ENCODE data around the gene CAPZA2.
"Not testable (repeated sequence)": the region's sequence is repeated elsewhere in the genome, so short reads cannot be mapped to it uniquely, and the experiment has no call there.

CAPZA2 gene

GRCh38 chr7:116963234-116963633, 100.8 kb downstream of the CAPZA2 start:
- H3K27me3 ChIP-seq (ENCODE audit: control insufficient read depth, insufficient read depth, low read length, poor library complexity, severe bottlenecking), result no peaks in the 10 kb centered on the region
- H3K27ac ChIP-seq (ENCODE audit: insufficient read depth, low read depth, low read length, poor library complexity, severe bottlenecking), result no peak overlapping the region
- no peaks in the 10 kb centered on the region for H3K9me3 ChIP-seq (ENCODE audit: control insufficient read depth, low read length)
- H3K4me3 ChIP-seq (ENCODE audit: insufficient read depth, low read depth, low read length), result no peak overlapping the region
- H3K36me3 ChIP-seq (ENCODE audit: control insufficient read depth, insufficient read depth, low read length), result no peaks in the 10 kb centered on the region
- no peaks in the 10 kb centered on the region for H3K4me1 ChIP-seq (ENCODE audit: control insufficient read depth, insufficient read depth, low read length)

GRCh38 chr7:116966601-116967000, 104.2 kb downstream of the CAPZA2 start:
- H3K9me3 ChIP-seq (ENCODE audit: control insufficient read depth, low read length), result no peaks in the 10 kb centered on the region
- H3K4me3 ChIP-seq (ENCODE audit: insufficient read depth, low read depth, low read length), result no peak overlapping the region
- no peaks in the 10 kb centered on the region for H3K27me3 ChIP-seq (ENCODE audit: control insufficient read depth, insufficient read depth, low read length, poor library complexity, severe bottlenecking)
- no peaks in the 10 kb centered on the region for H3K36me3 ChIP-seq (ENCODE audit: control insufficient read depth, insufficient read depth, low read length)
- peaks cover 3% of the 10 kb centered on the region for H3K4me1 ChIP-seq (ENCODE audit: control insufficient read depth, insufficient read depth, low read length)
- H3K27ac ChIP-seq (ENCODE audit: insufficient read depth, low read depth, low read length, poor library complexity, severe bottlenecking), result no peak overlapping the region

GRCh38 chr7:116967254-116967922, 105.0 kb downstream of the CAPZA2 start:
- no peak overlapping the region for H3K4me3 ChIP-seq (ENCODE audit: insufficient read depth, low read depth, low read length)
- H3K9me3 ChIP-seq (ENCODE audit: control insufficient read depth, low read length), result no peaks in the 10 kb centered on the region
- H3K27me3 ChIP-seq (ENCODE audit: control insufficient read depth, insufficient read depth, low read length, poor library complexity, severe bottlenecking), result no peaks in the 10 kb centered on the region
- peaks cover 5% of the 10 kb centered on the region for H3K4me1 ChIP-seq (ENCODE audit: control insufficient read depth, insufficient read depth, low read length)
- no peak overlapping the region for H3K27ac ChIP-seq (ENCODE audit: insufficient read depth, low read depth, low read length, poor library complexity, severe bottlenecking)
- WGBS, 2 experiments, result 98 to 99% methylated on average over 5 of the region's 5 CpGs
- no peaks in the 10 kb centered on the region for H3K36me3 ChIP-seq (ENCODE audit: control insufficient read depth, insufficient read depth, low read length)

- 100% methylated on average over 1 of the region's 1 CpG; no CpG with 5 or more reads in 1 of the 2 experiments for WGBS, 2 experiments
- Histone ChIP-seq H3K27me3 (ENCODE audit: control insufficient read depth, insufficient read depth, low read length, poor library complexity, severe bottlenecking) (no peaks in the 10 kb centered on the region), H3K4me1 (ENCODE audit: control insufficient read depth, insufficient read depth, low read length) (peaks cover 5% of the 10 kb centered on the region), H3K4me3 (ENCODE audit: insufficient read depth, low read depth, low read length) (no peak overlapping the region), H3K27ac (ENCODE audit: insufficient read depth, low read depth, low read length, poor library complexity, severe bottlenecking) (no peak overlapping the region), H3K36me3 (ENCODE audit: control insufficient read depth, insufficient read depth, low read length) (no peaks in the 10 kb centered on the region), H3K9me3 (ENCODE audit: control insufficient read depth, low read length) (no peaks in the 10 kb centered on the region)
Observed at GRCh38 chr7:116967983-116968382, 105.6 kb downstream of the CAPZA2 start.

- peaks cover 5% of the 10 kb centered on the region for H3K4me1 ChIP-seq (ENCODE audit: control insufficient read depth, insufficient read depth, low read length)
- H3K27me3 ChIP-seq (ENCODE audit: control insufficient read depth, insufficient read depth, low read length, poor library complexity, severe bottlenecking), result no peaks in the 10 kb centered on the region
- H3K4me3 ChIP-seq (ENCODE audit: insufficient read depth, low read depth, low read length), result no peak overlapping the region
- H3K36me3 ChIP-seq (ENCODE audit: control insufficient read depth, insufficient read depth, low read length), result no peaks in the 10 kb centered on the region
- no peak overlapping the region for H3K27ac ChIP-seq (ENCODE audit: insufficient read depth, low read depth, low read length, poor library complexity, severe bottlenecking)
- no peaks in the 10 kb centered on the region for H3K9me3 ChIP-seq (ENCODE audit: control insufficient read depth, low read length)
Observed at GRCh38 chr7:116968631-116969030, 106.2 kb downstream of the CAPZA2 start.

GRCh38 chr7:116969371-116969902, 107.0 kb downstream of the CAPZA2 start:
- H3K27ac ChIP-seq (ENCODE audit: insufficient read depth, low read depth, low read length, poor library complexity, severe bottlenecking), result no peak overlapping the region
- 68 to 74% methylated on average over 3 of the region's 3 CpGs for WGBS, 2 experiments
- H3K4me3 ChIP-seq (ENCODE audit: insufficient read depth, low read depth, low read length), result no peak overlapping the region
- no peaks in the 10 kb centered on the region for H3K36me3 ChIP-seq (ENCODE audit: control insufficient read depth, insufficient read depth, low read length)
- peaks cover 5% of the 10 kb centered on the region for H3K4me1 ChIP-seq (ENCODE audit: control insufficient read depth, insufficient read depth, low read length)
- H3K27me3 ChIP-seq (ENCODE audit: control insufficient read depth, insufficient read depth, low read length, poor library complexity, severe bottlenecking), result no peaks in the 10 kb centered on the region
- H3K9me3 ChIP-seq (ENCODE audit: control insufficient read depth, low read length), result no peaks in the 10 kb centered on the region

- no peaks in the 10 kb centered on the region for H3K27me3 ChIP-seq (ENCODE audit: control insufficient read depth, insufficient read depth, low read length, poor library complexity, severe bottlenecking)
- no peaks in the 10 kb centered on the region for H3K36me3 ChIP-seq (ENCODE audit: control insufficient read depth, insufficient read depth, low read length)
- whole genome bisulfite sequencing, 2 experiments, result 87 to 95% methylated on average over 3 of the region's 3 CpGs
- H3K4me1 ChIP-seq (ENCODE audit: control insufficient read depth, insufficient read depth, low read length), result peaks cover 5% of the 10 kb centered on the region
- H3K9me3 ChIP-seq (ENCODE audit: control insufficient read depth, low read length), result no peaks in the 10 kb centered on the region
- H3K4me3 ChIP-seq (ENCODE audit: insufficient read depth, low read depth, low read length), result no peak overlapping the region
- H3K27ac ChIP-seq (ENCODE audit: insufficient read depth, low read depth, low read length, poor library complexity, severe bottlenecking), result no peak overlapping the region
Observed at GRCh38 chr7:116970238-116970910, 108.0 kb downstream of the CAPZA2 start.

- H3K4me1 ChIP-seq (ENCODE audit: control insufficient read depth, insufficient read depth, low read length); H3K36me3 ChIP-seq (ENCODE audit: control insufficient read depth, insufficient read depth, low read length); H3K4me3 ChIP-seq (ENCODE audit: insufficient read depth, low read depth, low read length); H3K27me3 ChIP-seq (ENCODE audit: control insufficient read depth, insufficient read depth, low read length, poor library complexity, severe bottlenecking); H3K27ac ChIP-seq (ENCODE audit: insufficient read depth, low read depth, low read length, poor library complexity, severe bottlenecking); H3K9me3 ChIP-seq (ENCODE audit: control insufficient read depth, low read length): not testable (repeated sequence)
Observed at GRCh38 chr7:116971153-116971552, 108.8 kb downstream of the CAPZA2 start.

Data from ectodermal cell (in vitro differentiated cells).